Right cardiac atrium (tissue), 5 donors: ENCODE data around the gene LCN12. TPM values are rescaled to one million over a fixed set of nuclear protein-coding genes. Genes with fewer than 3 reads are reported as not detected.

Source experiments
- ATAC-seq, 2 donors: fragments of 200-7000 bp; cut with Tn5 transposase; one replicate each; pipeline versions ENCODE4 v1.8.0 to v1.9.1; 2020; ENCODE audit warnings: moderate library complexity in 2 of 2, mild to moderate bottlenecking in 1 of 2
- DNase-seq, 3 donors: peaks; one replicate each; pipeline ENCODE4 v3.0.0-alpha.2; 2020
- H3K27ac ChIP-seq: one replicate; pipeline ENCODE4 v1.5.1; 2013; ENCODE audit warnings: mild to moderate bottlenecking, low read length, control low read depth, moderate library complexity
- H3K27me3 ChIP-seq: one replicate; pipeline ENCODE4 v1.6.1; 2013; ENCODE audit not compliant: control insufficient read depth, insufficient read depth
- H3K4me1 ChIP-seq: one replicate; pipeline ENCODE4 v1.6.1; 2013; ENCODE audit warnings: low read length; ENCODE audit not compliant: control insufficient read depth, insufficient read depth
- H3K4me3 ChIP-seq: one replicate; pipeline ENCODE4 v1.5.1; 2013; ENCODE audit warnings: low read length, control low read depth
- H3K9me3 ChIP-seq: one replicate; pipeline ENCODE4 v1.6.1; 2013; ENCODE audit warnings: low read length; ENCODE audit not compliant: control insufficient read depth
- WGBS: extraction: QIAGEN DNeasy Blood & Tissue Kit; methylation state at CpG from one replicate; pipeline ENCODE4 v1.1.7; 2013; 5-methylcytosine and 5-hydroxymethylcytosine counted together
- intact Hi-C, 4 donors: fragments of 100-400 bp; cut with DNase I; formaldehyde crosslinking; loops; one replicate each; pipeline versions ENCODE4 v1.11.0 to v1.14.0; 2022 to 2023
- polyA plus RNA-seq: library from polyadenylated mRNA; stranded (reverse); fragments of 200-250 nt; gene quantifications from one replicate; pipeline ENCODE4 v1.2.3, GENCODE V29; 2013
- total RNA-seq, 4 donors: library from RNA; stranded (reverse); fragmentation: NEBNext Ultra II Directional; extraction: Animal tissue kit (Norgen Biotek cat#: 25700); gene quantifications; one replicate each; pipeline ENCODE4 v1.2.1, GENCODE V29; 2021
- donor health status: healthy with polysubstance abuse.
- donor health status: DM: no; HTN: yes; CAD: no.
- donor health status: DM: no; HTN: no; CAD: no.
- donor health status: DM: no; HTN: yes; CAD: no; lungs with severe emphysema.
- donor health status: DM: yes; HTN: yes; CAD: no.

The LCN12 gene
- total and polyA plus RNA-seq, 5 donors, result 7.0 to 21.2 (median 10.6) TPM

- intact Hi-C loops, result no loop called here
- no peaks in the 10 kb centered on the region for H3K27me3 ChIP-seq
- H3K4me1 ChIP-seq, result no peaks in the 10 kb centered on the region
- no peaks in the 10 kb centered on the region for H3K9me3 ChIP-seq
- ATAC-seq (no peak), DNase-seq (peak in 1 of 3 donors; percentile 48)
- H3K27ac ChIP-seq, result no peak overlapping the region
- H3K4me3 ChIP-seq, result no peak overlapping the region
- 77% methylated on average over 17 of the region's 17 CpGs for WGBS
These were observed 17.1 kb downstream of the LCN12 start for GRCh38 chr9:136969150-136969549.

- no peak overlapping the region for H3K27ac ChIP-seq
- no peaks in the 10 kb centered on the region for H3K27me3 ChIP-seq
These were observed 17.7 kb downstream of the LCN12 start for GRCh38 chr9:136969774-136970173.

GRCh38 chr9:136970361-136970760 is 18.3 kb downstream of the LCN12 start:
- no peak for ATAC-seq
- no peaks in the 10 kb centered on the region for H3K27me3 ChIP-seq
- H3K4me3 ChIP-seq, result no peak overlapping the region
- intact Hi-C loops, result no loop called here
- H3K27ac ChIP-seq, result no peak overlapping the region
- no peaks in the 10 kb centered on the region for H3K4me1 ChIP-seq
- no peak for DNase-seq
- H3K9me3 ChIP-seq, result no peaks in the 10 kb centered on the region
- WGBS, result 81% methylated on average over 11 of the region's 11 CpGs

More at GRCh38 chr9:136969774-136970173, 17.7 kb downstream of the LCN12 start:
- no peaks in the 10 kb centered on the region for H3K9me3 ChIP-seq
- WGBS, result 81% methylated on average over 5 of the region's 5 CpGs
- no peaks in the 10 kb centered on the region for H3K4me1 ChIP-seq
- H3K4me3 ChIP-seq, result no peak overlapping the region
- DNase-seq, result no peak
- intact Hi-C loops, result no loop called here
- ATAC-seq, result no peak

- Histone ChIP-seq H3K27ac (no peak overlapping the region), H3K27me3 (no peaks in the 10 kb centered on the region), H3K4me1 (no peaks in the 10 kb centered on the region), H3K4me3 (no peak overlapping the region), H3K9me3 (no peaks in the 10 kb centered on the region)
- WGBS, result 80% methylated on average over 14 of the region's 14 CpGs
- intact Hi-C loops, result no loop called here
- DNase-seq (no peak), ATAC-seq (no peak)
These were observed 19.7 kb downstream of the LCN12 start for GRCh38 chr9:136971746-136972145.

GRCh38 chr9:136972335-136972734 is 20.3 kb downstream of the LCN12 start:
- 85% methylated on average over 11 of the region's 11 CpGs for WGBS
- Histone ChIP-seq H3K27me3 (no peaks in the 10 kb centered on the region), H3K4me1 (no peaks in the 10 kb centered on the region), H3K4me3 (no peak overlapping the region), H3K9me3 (no peaks in the 10 kb centered on the region), H3K27ac (no peak overlapping the region)
- ATAC-seq (no peak), DNase-seq (no peak)
- intact Hi-C loops, result no loop called here

GRCh38 chr9:136972743-136973142 is 20.7 kb downstream of the LCN12 start:
- H3K4me3 ChIP-seq, result no peak overlapping the region
- WGBS, result 63% methylated on average over 13 of the region's 13 CpGs
- intact Hi-C loops, result no loop called here
- ATAC-seq (no peak), DNase-seq (no peak)
- H3K27ac ChIP-seq, result no peak overlapping the region
- no peaks in the 10 kb centered on the region for H3K27me3 ChIP-seq
- no peaks in the 10 kb centered on the region for H3K9me3 ChIP-seq
- H3K4me1 ChIP-seq, result no peaks in the 10 kb centered on the region

- Histone ChIP-seq H3K4me1 (no peaks in the 10 kb centered on the region), H3K9me3 (no peaks in the 10 kb centered on the region), H3K27ac (no peak overlapping the region), H3K27me3 (no peaks in the 10 kb centered on the region), H3K4me3 (no peak overlapping the region)
- intact Hi-C loops, result no loop called here
- DNase-seq (peak in 1 of 3 donors; percentile 14), ATAC-seq (no peak)
- 88% methylated on average over 29 of the region's 29 CpGs for WGBS
These were observed 21.8 kb downstream of the LCN12 start for GRCh38 chr9:136973618-136974617.

GRCh38 chr9:136974817-136975535 is 22.9 kb downstream of the LCN12 start:
- Histone ChIP-seq H3K4me3 (no peak overlapping the region), H3K27me3 (no peaks in the 10 kb centered on the region), H3K4me1 (no peaks in the 10 kb centered on the region), H3K9me3 (no peaks in the 10 kb centered on the region), H3K27ac (peak overlapping the region; percentile 34)
- DNase-seq (peak in 2 of 3 donors; percentile 72 to 82), ATAC-seq (peak; percentile 1 to 45)
- intact Hi-C loops, result no loop called here
- WGBS, result 59% methylated on average over 15 of the region's 15 CpGs

GRCh38 chr9:136975644-136976043 is 23.6 kb downstream of the LCN12 start:
- peak; percentile 74 to 90 (median 86) for DNase-seq
- WGBS, result 25% methylated on average over 14 of the region's 14 CpGs
- ATAC-seq, result peak; percentile 2 to 4
- no peak overlapping the region for H3K4me3 ChIP-seq
- H3K4me1 ChIP-seq, result no peaks in the 10 kb centered on the region
- no peak overlapping the region for H3K27ac ChIP-seq
- no peaks in the 10 kb centered on the region for H3K9me3 ChIP-seq
- intact Hi-C loops, result no loop called here
- H3K27me3 ChIP-seq, result no peaks in the 10 kb centered on the region

GRCh38 chr9:136977223-136977622 is 25.1 kb downstream of the LCN12 start, which contains the start of gene PTGDS:
TSS of gene PTGDS (plus strand) at chr9:136977504. CDS start at chr9:136977579, 75 bp downstream.
- intact Hi-C loops, result no loop called here
- ATAC-seq (peak; percentile 16 to 60), DNase-seq (peak; percentile 81 to 95 (median 92))
- Histone ChIP-seq H3K4me3 (peak within 1 kb of the TSS; percentile 33), H3K27me3 (no peaks in the 10 kb centered on the region), H3K9me3 (no peaks in the 10 kb centered on the region), H3K4me1 (no peaks in the 10 kb centered on the region), H3K27ac (peak within 1 kb of the TSS; percentile 72)
- WGBS, result 49% methylated on average over 10 of the region's 10 CpGs

- H3K4me3 ChIP-seq, result peak overlapping the region; percentile 33
- H3K9me3 ChIP-seq, result no peaks in the 10 kb centered on the region
- no peak for ATAC-seq
- no peaks in the 10 kb centered on the region for H3K4me1 ChIP-seq
- intact Hi-C loops, result no loop called here
- no peak for DNase-seq
- peak overlapping the region; percentile 65 for H3K27ac ChIP-seq
- WGBS, result 15% methylated on average over 33 of the region's 33 CpGs
- no peaks in the 10 kb centered on the region for H3K27me3 ChIP-seq
These were observed 25.6 kb downstream of the LCN12 start for GRCh38 chr9:136977649-136978072.
